Epithelial cell of proximal tubule (primary cell): ENCODE results near the gene RIPK4. TPM values are rescaled to one million over a fixed set of nuclear protein-coding genes. Genes with fewer than 3 reads are reported as not detected.
"Not testable (repeated sequence)": the region's sequence is repeated elsewhere in the genome, so short reads cannot be mapped to it uniquely, and the experiment has no call there.

ENCODE experiments used
- DNase-seq: peaks from one replicate; pipeline ENCODE4 v3.0.0-alpha.2; 2011; ENCODE audit warnings: low read depth
- H3K4me3 ChIP-seq: 2 replicates; pipeline ENCODE4 v1.5.1; 2011; ENCODE audit warnings: low read depth, mild to moderate bottlenecking, low read length
- CTCF ChIP-seq: conservative IDR thresholded peaks from 2 replicates; pipeline ENCODE4 v1.5.1; 2012; ENCODE audit warnings: low read depth, mild to moderate bottlenecking, low read length
- total RNA-seq: library from RNA; depleted of rRNA; stranded (reverse); fragments of >200 nt; gene quantifications from 2 replicates; pipeline ENCODE4 v1.2.3, GENCODE V29; 2015

RIPK4 gene
- total RNA-seq, 1 donor from 2014 or later = 20.2 TPM

DNA sequence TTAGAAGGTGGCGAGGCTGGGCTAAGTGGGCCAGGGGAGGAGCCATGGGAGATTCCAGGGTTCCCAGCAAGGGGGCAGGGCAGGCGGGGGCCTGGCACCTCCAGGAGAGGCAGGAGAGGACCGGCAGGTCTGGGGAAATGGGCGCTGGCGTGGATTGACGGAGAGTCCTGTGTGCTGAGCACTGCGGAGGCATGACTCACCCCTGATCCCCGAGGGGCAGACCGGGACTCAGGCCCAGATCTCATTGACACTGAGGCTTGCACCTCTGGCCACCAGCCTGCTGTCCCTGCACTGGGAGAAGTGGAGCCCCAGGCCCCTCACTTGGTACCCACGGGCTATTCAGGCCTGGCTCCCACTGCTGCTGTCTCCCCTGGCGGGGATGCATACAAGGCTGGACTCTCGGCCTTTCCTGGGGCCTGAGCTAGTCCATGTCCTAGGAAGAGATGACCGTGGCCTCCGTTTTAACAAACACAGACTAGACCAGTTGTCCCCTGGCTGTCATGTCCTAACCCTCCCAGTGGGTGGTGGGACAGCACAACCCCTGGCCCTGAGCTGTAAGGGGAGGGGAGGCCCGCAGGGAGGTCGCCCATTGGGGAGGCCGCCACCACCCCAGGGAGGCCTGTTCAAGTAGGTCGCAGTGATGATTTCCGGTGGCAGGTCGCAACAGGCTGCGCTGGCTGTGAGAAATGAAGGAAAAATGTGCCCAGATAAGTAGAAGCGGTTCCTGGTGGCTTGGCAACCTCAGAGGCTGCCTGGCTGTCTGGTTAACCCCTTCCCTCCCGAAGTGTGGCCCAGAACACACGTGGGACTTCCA is 39.7 kb downstream of the RIPK4 start:
- no peak for TF ChIP-seq CTCF
- no peak overlapping the region for H3K4me3 ChIP-seq
- DNase-seq = no peak

- no peak overlapping the region for H3K4me3 ChIP-seq
- no peak for DNase-seq
- no peak for TF ChIP-seq CTCF
These were observed 40.3 kb downstream of the RIPK4 start for GRCh38 chr21:41726630-41726969.

DNA sequence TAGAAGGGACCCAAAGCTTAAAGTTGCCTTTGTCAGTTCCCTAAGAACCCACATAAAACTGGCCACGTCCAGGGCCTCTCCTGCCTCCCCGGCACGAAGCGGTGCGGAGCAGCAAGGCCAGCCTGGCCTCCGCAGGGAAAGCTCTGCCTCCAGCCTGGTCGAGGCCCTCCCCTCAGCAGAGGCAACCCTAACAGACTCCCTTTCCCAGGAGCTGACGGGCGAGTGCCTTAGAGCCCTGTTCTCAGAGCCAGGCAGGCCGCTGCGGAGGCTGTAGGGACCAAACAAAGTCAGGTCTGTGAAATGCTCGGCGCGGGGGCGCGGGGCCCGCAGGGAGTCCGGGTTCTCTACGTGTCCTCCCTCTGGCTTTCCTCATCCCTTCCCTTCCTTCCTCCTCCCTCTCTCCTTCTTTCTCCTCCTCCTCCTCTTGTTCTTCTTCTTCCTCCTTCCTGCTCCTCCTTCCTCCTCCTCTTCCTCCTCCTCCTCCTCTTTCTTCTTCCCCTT is 40.7 kb downstream of the RIPK4 start:
- H3K4me3 ChIP-seq = no peak overlapping the region
- TF ChIP-seq CTCF = no peak
- DNase-seq = no peak

DNA sequence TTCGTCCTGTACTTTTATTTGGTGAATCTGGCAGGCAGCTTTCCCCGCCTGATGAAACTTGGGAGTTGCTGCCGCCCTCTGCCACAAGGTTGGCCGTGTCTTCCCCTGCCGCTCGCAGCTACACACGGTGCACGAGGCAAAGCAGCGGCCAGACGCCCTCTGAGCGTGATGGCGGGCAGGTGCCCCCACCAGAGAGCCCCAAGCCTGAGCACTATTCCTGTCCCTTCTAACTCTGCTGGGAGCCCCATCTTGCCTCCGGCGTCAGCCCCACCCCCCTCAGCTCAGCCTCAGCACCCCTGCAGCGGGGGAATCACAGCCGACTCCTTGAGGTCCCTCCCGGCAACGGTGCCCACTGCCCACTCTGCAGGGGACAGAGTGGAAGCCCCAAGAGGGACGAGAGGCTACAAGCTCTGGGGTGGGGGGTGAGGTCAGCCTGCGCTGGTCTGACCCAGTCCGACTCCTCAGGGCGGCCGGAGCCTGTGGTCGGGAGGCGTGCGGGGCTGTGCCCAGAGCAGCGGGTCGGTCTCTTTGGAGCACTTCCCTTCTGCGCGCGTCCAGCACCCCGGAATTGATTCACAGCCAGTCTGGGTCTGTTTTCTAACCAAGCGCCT is 41.3 kb downstream of the RIPK4 start:
- no peak for DNase-seq
- no peak overlapping the region for H3K4me3 ChIP-seq
- TF ChIP-seq CTCF = no peak

DNA sequence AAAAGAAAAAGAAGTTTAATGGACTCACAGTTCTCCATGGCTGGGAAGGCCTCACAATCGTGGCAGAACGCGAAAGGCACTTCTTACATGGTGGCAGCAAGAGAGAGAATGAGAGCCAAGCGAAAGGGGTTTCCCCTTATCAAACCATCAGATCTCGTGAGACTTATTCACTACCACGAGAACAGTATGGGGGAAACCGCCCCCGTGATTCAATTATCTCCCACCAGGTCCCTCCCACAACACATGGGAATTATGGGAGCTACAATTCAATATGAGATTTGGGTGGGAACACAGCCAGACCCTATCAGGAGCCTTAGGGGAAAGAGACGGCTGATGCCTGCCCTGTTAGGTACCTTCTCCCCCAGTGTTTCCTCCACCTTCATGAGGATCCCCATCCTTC is 43.0 kb downstream of the RIPK4 start:
- not testable (repeated sequence) for H3K4me3 ChIP-seq, DNase-seq

GRCh38 chr21:41722052-41723018 is 44.5 kb downstream of the RIPK4 start:
- H3K4me3 ChIP-seq = no peak overlapping the region
- DNase-seq = no peak
- no peak for TF ChIP-seq CTCF

DNA sequence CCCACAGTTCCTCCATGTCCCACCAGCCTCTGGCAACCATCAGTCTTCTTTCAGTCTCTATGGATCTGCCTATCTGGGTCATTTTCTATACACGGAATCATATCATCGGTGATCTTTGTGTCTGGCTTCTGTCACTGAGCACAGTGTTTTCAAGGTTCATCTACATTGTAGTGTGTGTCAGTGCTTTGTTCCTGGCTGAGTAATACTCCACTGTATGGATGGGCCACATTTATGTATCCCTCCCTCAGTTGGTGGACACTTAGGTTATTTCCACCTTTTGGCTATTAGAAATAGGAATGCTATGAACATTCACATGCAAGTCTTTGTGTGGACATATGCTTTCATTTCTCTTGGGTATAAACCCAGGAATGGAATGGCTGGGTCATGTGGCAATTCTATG is 46.6 kb downstream of the RIPK4 start:
- DNase-seq = no peak
- no peak overlapping the region for H3K4me3 ChIP-seq
- TF ChIP-seq CTCF = no peak
